OCI-LY1 (cell line): ENCODE results near the gene CRACDL.
"Not testable (repeated sequence)": the region's sequence is repeated elsewhere in the genome, so short reads cannot be mapped to it uniquely, and the experiment has no call there.

Source experiments
- H2AFZ ChIP-seq: fragments of 200-600 bp; sonication (generic), shearing (Covaris generic); 2 replicates; pipeline ENCODE4 v1.6.0; 2014; ENCODE audit warnings: antibody characterized with exemption, mild to moderate bottlenecking, low read length
- H3F3A ChIP-seq: fragments of 200-600 bp; sonication (generic), shearing (Covaris generic); 2 replicates; pipeline ENCODE4 v1.6.0; 2014; ENCODE audit warnings: mild to moderate bottlenecking, antibody characterized with exemption, low read length, moderate library complexity; ENCODE audit not compliant: insufficient read depth
- H3K27ac ChIP-seq: fragments of 200-600 bp; sonication (generic); 2 replicates; pipeline ENCODE4 v1.5.1; 2014; ENCODE audit warnings: low read length, mixed run types, mild to moderate bottlenecking, low read depth; ENCODE audit not compliant: poor library complexity, severe bottlenecking
- H3K27me3 ChIP-seq: fragments of 200-600 bp; sonication (generic); 2 replicates; pipeline ENCODE4 v1.6.0; 2014; ENCODE audit warnings: antibody characterized with exemption, mild to moderate bottlenecking, low read length, moderate library complexity; ENCODE audit not compliant: insufficient read depth
- H3K36me3 ChIP-seq: fragments of 200-600 bp; sonication (generic); 2 replicates; pipeline ENCODE4 v1.6.1; 2014; ENCODE audit warnings: mild to moderate bottlenecking, antibody characterized with exemption, low read length, moderate library complexity, mixed read lengths; ENCODE audit not compliant: insufficient read depth
- H3K4me1 ChIP-seq: fragments of 200-600 bp; sonication (generic); 2 replicates; pipeline ENCODE4 v1.5.1; 2014; ENCODE audit warnings: mild to moderate bottlenecking, low read length, moderate library complexity; ENCODE audit not compliant: insufficient read depth, severe bottlenecking
- H3K4me2 ChIP-seq: fragments of 200-600 bp; sonication (generic), shearing (Covaris generic); 2 replicates; pipeline ENCODE4 v1.6.1; 2014; ENCODE audit warnings: low read length
- H3K4me3 ChIP-seq: fragments of 200-600 bp; sonication (generic); 2 replicates; pipeline ENCODE4 v1.5.1; 2014; ENCODE audit warnings: low read length, low read depth, mild to moderate bottlenecking, mixed read lengths; ENCODE audit not compliant: poor library complexity, severe bottlenecking
- H3K79me2 ChIP-seq: fragments of 200-600 bp; shearing (Covaris generic); 2 replicates; pipeline ENCODE4 v1.6.1; 2016; ENCODE audit warnings: mixed run types, low read length, mixed read lengths; ENCODE audit not compliant: insufficient read depth
- H3K9ac ChIP-seq: fragments of 200-600 bp; sonication (generic), shearing (Covaris generic); 2 replicates; pipeline ENCODE4 v1.6.1; 2014; ENCODE audit warnings: mild to moderate bottlenecking, low read length, mixed read lengths
- H3K9me2 ChIP-seq: fragments of 200-600 bp; sonication (generic), shearing (Covaris generic); 2 replicates; pipeline ENCODE4 v1.6.1; 2014; ENCODE audit warnings: low read depth, mild to moderate bottlenecking, low read length, mixed read lengths
- H3K9me3 ChIP-seq: fragments of 200-600 bp; shearing (Covaris generic); 2 replicates; pipeline ENCODE4 v1.6.1; 2014; ENCODE audit warnings: low read length, mixed read lengths
- H4K20me1 ChIP-seq: fragments of 200-600 bp; sonication (generic), shearing (Covaris generic); 2 replicates; pipeline ENCODE4 v1.6.0; 2016; ENCODE audit warnings: mild to moderate bottlenecking, low read length; ENCODE audit not compliant: insufficient read depth
- EZH2 ChIP-seq: fragments of 200-600 bp; sonication (generic), shearing (Covaris generic); IDR thresholded peaks from 2 replicates; pipeline ENCODE4 v1.8.0; 2017; ENCODE audit warnings: borderline replicate concordance, mixed run types, mild to moderate bottlenecking, antibody characterized with exemption, low read length, moderate library complexity, mixed read lengths
- TF ChIP-seq, protein P1 (sequence below): fragments of 200-600 bp; sonication (generic), shearing (Covaris generic); IDR thresholded peaks from 2 replicates; pipeline ENCODE4 v1.5.1; 2017; ENCODE audit warnings: mild to moderate bottlenecking, antibody characterized with exemption, low read length, moderate library complexity, mixed read lengths

CRACDL gene

DNA sequence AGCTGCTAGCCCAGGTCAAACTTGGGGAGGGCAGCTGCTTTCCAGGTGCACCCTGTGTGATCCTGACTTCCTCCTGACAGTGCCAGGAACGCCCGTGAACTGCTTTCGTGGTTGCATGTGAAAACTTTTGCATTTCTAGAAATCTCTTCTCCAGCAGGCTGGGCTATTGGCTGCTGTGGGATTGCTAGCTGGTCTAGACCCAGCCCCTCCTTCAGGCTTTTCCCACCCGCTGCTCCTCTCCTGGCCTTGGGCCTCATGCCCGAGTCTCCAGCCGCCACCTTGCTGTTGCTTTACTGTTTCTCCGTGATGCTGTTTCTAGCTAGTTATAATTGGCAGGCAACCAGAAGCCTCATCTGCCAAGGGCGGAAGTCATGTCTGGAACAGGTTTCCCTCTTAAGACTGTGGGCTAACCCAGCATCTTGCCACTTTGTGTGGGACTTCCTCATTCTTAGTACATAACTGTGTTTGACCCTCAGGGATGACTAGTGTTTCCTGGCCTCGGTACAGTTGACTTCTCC, 178.1 kb downstream of the CRACDL start:
- TF ChIP-seq EZH2 = no peak
- TF ChIP-seq, protein P1, sequence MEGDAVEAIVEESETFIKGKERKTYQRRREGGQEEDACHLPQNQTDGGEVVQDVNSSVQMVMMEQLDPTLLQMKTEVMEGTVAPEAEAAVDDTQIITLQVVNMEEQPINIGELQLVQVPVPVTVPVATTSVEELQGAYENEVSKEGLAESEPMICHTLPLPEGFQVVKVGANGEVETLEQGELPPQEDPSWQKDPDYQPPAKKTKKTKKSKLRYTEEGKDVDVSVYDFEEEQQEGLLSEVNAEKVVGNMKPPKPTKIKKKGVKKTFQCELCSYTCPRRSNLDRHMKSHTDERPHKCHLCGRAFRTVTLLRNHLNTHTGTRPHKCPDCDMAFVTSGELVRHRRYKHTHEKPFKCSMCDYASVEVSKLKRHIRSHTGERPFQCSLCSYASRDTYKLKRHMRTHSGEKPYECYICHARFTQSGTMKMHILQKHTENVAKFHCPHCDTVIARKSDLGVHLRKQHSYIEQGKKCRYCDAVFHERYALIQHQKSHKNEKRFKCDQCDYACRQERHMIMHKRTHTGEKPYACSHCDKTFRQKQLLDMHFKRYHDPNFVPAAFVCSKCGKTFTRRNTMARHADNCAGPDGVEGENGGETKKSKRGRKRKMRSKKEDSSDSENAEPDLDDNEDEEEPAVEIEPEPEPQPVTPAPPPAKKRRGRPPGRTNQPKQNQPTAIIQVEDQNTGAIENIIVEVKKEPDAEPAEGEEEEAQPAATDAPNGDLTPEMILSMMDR = no peak
- H3K79me2 ChIP-seq = no peaks in the 10 kb centered on the region
- no peaks in the 10 kb centered on the region for H3K9me2 ChIP-seq
- H3K9ac ChIP-seq = no peak overlapping the region
- no peak overlapping the region for H3K4me3 ChIP-seq
- no peaks in the 10 kb centered on the region for H4K20me1 ChIP-seq
- no peak overlapping the region for H2AFZ ChIP-seq
- peak overlapping the region; percentile 55; the same call in 1 of the 2 replicates for H3K4me2 ChIP-seq
- H3K27me3 ChIP-seq = peaks cover 2% of the 10 kb centered on the region; the same call in 1 of the 2 replicates
- H3K27ac ChIP-seq = no peak overlapping the region
- no peaks in the 10 kb centered on the region; the same call in 1 of the 2 replicates for H3K9me3 ChIP-seq
- peaks cover 25% of the 10 kb centered on the region for H3K4me1 ChIP-seq
- H3K36me3 ChIP-seq = no peaks in the 10 kb centered on the region
- no peaks in the 10 kb centered on the region for H3F3A ChIP-seq

DNA sequence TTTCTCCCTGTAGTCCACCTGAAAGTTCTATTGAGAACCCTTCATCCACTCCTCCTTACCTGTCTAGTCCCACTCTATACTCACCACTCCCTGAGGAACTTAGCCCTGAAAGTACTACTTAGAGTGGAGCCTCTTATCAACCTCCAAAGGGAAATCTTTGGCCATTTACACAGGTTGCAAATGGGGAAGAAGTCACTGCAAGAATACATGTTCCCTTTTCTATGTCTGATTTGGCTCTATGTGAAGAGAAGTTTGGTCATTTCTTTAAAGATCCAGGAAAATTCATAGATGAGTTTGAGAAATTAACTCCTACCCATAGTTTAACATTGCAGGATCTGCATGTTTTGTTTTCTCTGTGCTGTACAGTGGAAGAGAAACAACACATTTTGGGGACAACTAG, 182.2 kb downstream of the CRACDL start:
- Histone ChIP-seq H3K9me2 (no peaks in the 10 kb centered on the region), H3K4me1 (peaks cover 15% of the 10 kb centered on the region), H3K9ac (no peak overlapping the region), H3K27me3 (peaks cover 7% of the 10 kb centered on the region; the same call in 1 of the 2 replicates), H2AFZ (no peak overlapping the region), H3F3A (no peaks in the 10 kb centered on the region), H3K79me2 (no peaks in the 10 kb centered on the region), H4K20me1 (no peaks in the 10 kb centered on the region), H3K27ac (no peak overlapping the region), H3K4me2 (no peak overlapping the region), H3K9me3 (no peaks in the 10 kb centered on the region; the same call in 1 of the 2 replicates), H3K4me3 (no peak overlapping the region), H3K36me3 (no peaks in the 10 kb centered on the region)
- no peak for TF ChIP-seq EZH2
- TF ChIP-seq, protein P1 = no peak

DNA sequence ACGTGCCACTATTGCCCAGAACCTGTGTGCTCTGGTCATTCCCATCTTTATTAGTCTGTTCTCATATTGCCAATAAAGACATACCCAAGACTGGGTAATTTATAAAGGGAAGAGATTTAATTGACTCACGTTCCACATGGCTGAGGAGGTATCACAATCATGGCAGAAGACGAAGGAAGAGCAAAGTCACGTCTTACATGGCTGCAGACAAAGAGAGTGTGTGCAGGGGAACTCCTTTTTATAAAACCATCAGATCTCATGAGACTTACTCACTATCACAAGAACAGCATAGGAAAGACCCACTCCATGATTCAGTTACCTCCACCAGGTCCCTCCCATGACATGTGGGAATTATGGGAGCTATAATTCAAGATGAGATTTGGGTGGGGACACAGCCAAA, 183.3 kb downstream of the CRACDL start:
- not testable (repeated sequence) for H3K9me3 ChIP-seq, H3K4me3 ChIP-seq, H3K9me2 ChIP-seq, H3K9ac ChIP-seq, H3K27me3 ChIP-seq, H3F3A ChIP-seq, H3K4me2 ChIP-seq, H3K36me3 ChIP-seq, H3K27ac ChIP-seq, H3K4me1 ChIP-seq, H2AFZ ChIP-seq, H3K79me2 ChIP-seq, H4K20me1 ChIP-seq

DNA sequence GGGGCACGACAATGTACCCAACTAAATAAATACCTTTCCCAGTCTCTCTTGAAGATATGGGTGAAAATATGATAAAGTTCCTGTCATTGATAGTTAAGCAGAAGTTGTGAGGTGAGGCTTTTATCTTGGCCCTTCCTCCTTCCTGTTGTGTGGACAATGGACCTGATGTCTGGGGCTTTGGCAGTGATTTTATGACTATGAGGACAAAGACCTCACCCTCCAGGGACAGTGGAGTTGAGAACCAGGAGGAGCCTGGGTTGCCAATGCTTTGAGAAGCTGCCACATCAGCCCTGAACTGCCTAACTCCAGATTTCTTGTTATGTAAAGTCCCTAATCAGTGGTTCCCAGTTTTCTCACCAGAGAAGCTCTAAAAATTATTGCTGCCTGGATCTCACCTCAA, 184.3 kb downstream of the CRACDL start:
- no peaks in the 10 kb centered on the region for H3K9me2 ChIP-seq
- H3K27me3 ChIP-seq = peaks cover 7% of the 10 kb centered on the region; the same call in 1 of the 2 replicates
- no peaks in the 10 kb centered on the region for H3K36me3 ChIP-seq
- no peak overlapping the region for H3K4me2 ChIP-seq
- no peak overlapping the region for H3K27ac ChIP-seq
- no peak overlapping the region for H2AFZ ChIP-seq
- H3K4me3 ChIP-seq = no peak overlapping the region
- H3K9me3 ChIP-seq = no peaks in the 10 kb centered on the region; the same call in 1 of the 2 replicates
- no peak overlapping the region for H3K9ac ChIP-seq
- H3K79me2 ChIP-seq = no peaks in the 10 kb centered on the region
- no peaks in the 10 kb centered on the region for H4K20me1 ChIP-seq
- H3F3A ChIP-seq = no peaks in the 10 kb centered on the region
- TF ChIP-seq EZH2 = no peak
- TF ChIP-seq, protein P1 = no peak
- H3K4me1 ChIP-seq = no peaks in the 10 kb centered on the region
